Activated CD4-positive, alpha-beta T cell treated with anti-CD3 and anti-CD28 coated beads, Interleukin-2, amount 50 U/mL, for 4 hours (primary cell): ENCODE data around the gene TTC16.
"Not testable (repeated sequence)": the region's sequence is repeated elsewhere in the genome, so short reads cannot be mapped to it uniquely, and the experiment has no call there.

ENCODE experiments used
- DNase-seq, 2 experiments: peaks; one replicate each; pipeline ENCODE4 v3.0.0-alpha.2; 2020

TTC16 gene

GRCh38 chr9:127746959-127747569 lies 31.2 kb downstream of the TTC16 start:
- DNase-seq, result peak in 1 of 2 experiments; percentile 17

- no peak for DNase-seq
Observed at GRCh38 chr9:127749090-127749787, 33.4 kb downstream of the TTC16 start.

- DNase-seq, result no peak
Observed at GRCh38 chr9:127751269-127752054, 35.6 kb downstream of the TTC16 start.

- no peak for DNase-seq
Observed at GRCh38 chr9:127753148-127753547, 37.3 kb downstream of the TTC16 start.

GRCh38 chr9:127753622-127754021 lies 37.7 kb downstream of the TTC16 start:
- DNase-seq, result no peak

GRCh38 chr9:127754099-127755060 lies 38.5 kb downstream of the TTC16 start:
- no peak for DNase-seq

- no peak for DNase-seq
Observed at GRCh38 chr9:127755061-127756060, 39.5 kb downstream of the TTC16 start.

- no peak for DNase-seq
Observed at GRCh38 chr9:127756233-127756632, 40.4 kb downstream of the TTC16 start.

- DNase-seq, result not testable (repeated sequence)
Observed at GRCh38 chr9:127756776-127757175, 40.9 kb downstream of the TTC16 start.

- no peak for DNase-seq
Observed at GRCh38 chr9:127758843-127759242, 43.0 kb downstream of the TTC16 start.

GRCh38 chr9:127761061-127761460 lies 45.2 kb downstream of the TTC16 start:
- no peak for DNase-seq

GRCh38 chr9:127761491-127761956 lies 45.6 kb downstream of the TTC16 start:
- no peak for DNase-seq

- no peak for DNase-seq
Observed at GRCh38 chr9:127762111-127762676, 46.3 kb downstream of the TTC16 start.

GRCh38 chr9:127763918-127764384 lies 48.1 kb downstream of the TTC16 start:
- DNase-seq, result no peak

GRCh38 chr9:127765418-127765817 lies 49.5 kb downstream of the TTC16 start:
- no peak for DNase-seq

GRCh38 chr9:127767410-127767809 lies 51.5 kb downstream of the TTC16 start:
- DNase-seq, result no peak

- DNase-seq, result no peak
Observed at GRCh38 chr9:127767909-127768331, 52.0 kb downstream of the TTC16 start.

GRCh38 chr9:127768698-127769097 lies 52.8 kb downstream of the TTC16 start:
- DNase-seq, result no peak

GRCh38 chr9:127769101-127769500 lies 53.2 kb downstream of the TTC16 start:
- no peak for DNase-seq

GRCh38 chr9:127769929-127770582 lies 54.2 kb downstream of the TTC16 start:
- no peak for DNase-seq
